HepG2 (cell line): ENCODE data around the gene HABP4. TPM values are rescaled to one million over a fixed set of nuclear protein-coding genes. Genes with fewer than 3 reads are reported as not detected.

Source experiments
- BORCS8-MEF2B ChIP-seq: sonication (generic); formaldehyde crosslinking; IDR thresholded peaks from 2 replicates; pipeline ENCODE4 v1.8.0; 2022; ENCODE audit warnings: mild to moderate bottlenecking, missing genetic modification reagents
- CCAR2 ChIP-seq: fragments of 200-400 bp; formaldehyde crosslinking; optimal IDR thresholded peaks from 2 replicates; pipeline ENCODE3; 2018; ENCODE audit warnings: low read depth, mild to moderate bottlenecking, low read length, moderate library complexity
- HHEX ChIP-seq: IDR thresholded peaks from 2 replicates; pipeline ENCODE4 v1.6.1; 2016; ENCODE audit warnings: control low read depth
- HNRNPK ChIP-seq: fragments of 200-400 bp; formaldehyde crosslinking; IDR thresholded peaks from 2 replicates; pipeline ENCODE4 v1.6.1; 2018; ENCODE audit warnings: low read length, low read depth, moderate library complexity, mild to moderate bottlenecking; ENCODE audit not compliant: poor library complexity, severe bottlenecking
- MIER2 ChIP-seq: IDR thresholded peaks from 2 replicates; pipeline ENCODE4 v1.6.1; 2016; ENCODE audit warnings: missing biosample characterization, missing genetic modification reagents
- MYNN ChIP-seq: sonication (generic); formaldehyde crosslinking; IDR thresholded peaks from 2 replicates; pipeline ENCODE4 v1.4.0; 2020; ENCODE audit warnings: mild to moderate bottlenecking, low read depth, missing genetic modification reagents
- PAF1 ChIP-seq: IDR thresholded peaks from 2 replicates; pipeline ENCODE4 v1.6.1; 2016; ENCODE audit warnings: missing genetic modification reagents, missing compliant biosample characterization
- ZNF17 ChIP-seq: sonication (generic); formaldehyde crosslinking; IDR thresholded peaks from 2 replicates; pipeline ENCODE4 v1.5.0; 2020; ENCODE audit warnings: mild to moderate bottlenecking, missing genetic modification reagents
- ZNF629 ChIP-seq: sonication (generic); formaldehyde crosslinking; conservative IDR thresholded peaks from 2 replicates; pipeline ENCODE4 v1.5.0; 2020; ENCODE audit warnings: missing genetic modification reagents
- ZNF850 ChIP-seq: sonication (generic); formaldehyde crosslinking; conservative IDR thresholded peaks from 2 replicates; pipeline ENCODE4 v1.9.0; 2021; ENCODE audit warnings: mild to moderate bottlenecking, missing genetic modification reagents
- ZSCAN30 ChIP-seq: sonication (generic); formaldehyde crosslinking; IDR thresholded peaks from 2 replicates; pipeline ENCODE4 v1.5.0; 2020; ENCODE audit warnings: mild to moderate bottlenecking, missing genetic modification reagents
- polyA plus RNA-seq, 8 experiments: library from polyadenylated mRNA; depleted of rRNA in 3 of 8; stranded (reverse) in 7 of 8; unstranded in 1 of 8; fragments of >200 nt; fragmentation: Illumina TruSeq in 4 of 8; extraction: Trizol in 4 of 8; gene quantifications; 2 replicates each; pipeline versions ENCODE4 v1.2.1 to v1.2.3, GENCODE V29; 2011 to 2016; ENCODE audit warnings: low read depth in 4 of 8, missing spikeins in 1 of 8, mixed read lengths in 1 of 8; ENCODE audit not compliant: insufficient read depth in 1 of 8
- total RNA-seq, 5 experiments: library from RNA; depleted of rRNA; stranded (reverse); fragments of >200 nt; fragmentation: Illumina TruSeq; extraction: Trizol; gene quantifications; 2 replicates each; pipeline ENCODE4 v1.2.3, GENCODE V29; 2016; ENCODE audit warnings: low read depth in 1 of 5
- TF ChIP-seq, protein P1 (sequence below): sonication (generic); formaldehyde crosslinking; IDR thresholded peaks from 2 replicates; pipeline ENCODE4 v1.9.0; 2022; ENCODE audit warnings: missing genetic modification reagents, mild to moderate bottlenecking, borderline replicate concordance
- TF ChIP-seq, protein P2 (sequence below): sonication (generic); formaldehyde crosslinking; IDR thresholded peaks from 2 replicates; pipeline ENCODE4 v1.5.0; 2020; ENCODE audit warnings: missing genetic modification reagents
- TF ChIP-seq, protein P3 (sequence below): IDR thresholded peaks from 2 replicates; pipeline ENCODE4 v1.4.0; 2020; ENCODE audit warnings: mild to moderate bottlenecking, missing genetic modification reagents
- TF ChIP-seq, protein P4 (sequence below), 2 experiments: sonication (generic) in 1 of 2; formaldehyde crosslinking in 1 of 2; IDR thresholded peaks; 2 replicates each; pipeline versions ENCODE4 v1.4.0 to v1.6.1; 2018 to 2020; ENCODE audit warnings: missing genetic modification reagents in 2 of 2, borderline replicate concordance in 1 of 2, low read depth in 1 of 2, mild to moderate bottlenecking in 1 of 2, missing biosample characterization in 1 of 2

The HABP4 gene
- total and polyA plus RNA-seq, 2 of the 13 experiments (the other 11 are each of a cell fraction or from before 2014, with no cell fraction given) = 14.3 to 26.6 TPM

DNA sequence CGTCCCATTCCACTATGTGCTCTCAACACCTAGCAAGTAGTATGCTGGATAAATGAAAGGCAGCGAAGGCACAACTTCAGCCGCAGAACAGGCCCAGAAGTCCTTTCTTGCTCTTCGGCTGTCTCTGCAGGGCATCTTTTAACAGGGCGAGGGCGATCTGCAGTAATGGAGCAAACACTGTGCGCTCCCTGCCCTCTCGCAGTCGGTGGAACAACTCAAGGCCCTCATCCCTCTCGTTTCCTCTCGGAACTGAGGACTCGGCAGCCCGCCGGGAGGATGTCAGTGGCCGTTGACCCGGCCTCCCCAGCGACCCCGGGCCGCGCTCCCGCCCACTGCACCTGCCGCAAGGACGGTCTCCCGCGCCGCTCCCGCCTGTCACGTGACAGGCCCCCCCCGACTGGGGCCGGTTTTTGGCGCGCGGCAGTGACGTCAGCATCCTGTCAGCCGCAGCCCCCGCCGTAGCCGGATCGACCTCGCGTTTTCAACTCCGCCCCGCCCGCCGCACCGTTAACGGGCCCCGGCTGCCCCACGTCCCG lies 32.9 kb upstream of the HABP4 start (continued):
- TF ChIP-seq, protein P1, sequence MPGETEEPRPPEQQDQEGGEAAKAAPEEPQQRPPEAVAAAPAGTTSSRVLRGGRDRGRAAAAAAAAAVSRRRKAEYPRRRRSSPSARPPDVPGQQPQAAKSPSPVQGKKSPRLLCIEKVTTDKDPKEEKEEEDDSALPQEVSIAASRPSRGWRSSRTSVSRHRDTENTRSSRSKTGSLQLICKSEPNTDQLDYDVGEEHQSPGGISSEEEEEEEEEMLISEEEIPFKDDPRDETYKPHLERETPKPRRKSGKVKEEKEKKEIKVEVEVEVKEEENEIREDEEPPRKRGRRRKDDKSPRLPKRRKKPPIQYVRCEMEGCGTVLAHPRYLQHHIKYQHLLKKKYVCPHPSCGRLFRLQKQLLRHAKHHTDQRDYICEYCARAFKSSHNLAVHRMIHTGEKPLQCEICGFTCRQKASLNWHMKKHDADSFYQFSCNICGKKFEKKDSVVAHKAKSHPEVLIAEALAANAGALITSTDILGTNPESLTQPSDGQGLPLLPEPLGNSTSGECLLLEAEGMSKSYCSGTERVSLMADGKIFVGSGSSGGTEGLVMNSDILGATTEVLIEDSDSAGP (CRISPR knock-in tag) = peak; percentile 57; the same call in 1 of the 2 replicates
- TF ChIP-seq CCAR2 (no peak), MIER2 (CRISPR knock-in tag) (no peak), ZSCAN30 (CRISPR knock-in tag) (no peak), ZNF17 (CRISPR knock-in tag) (no peak), HNRNPK (no peak), HHEX (CRISPR knock-in tag) (no peak), ZNF629 (CRISPR knock-in tag) (0 out of 2 replicates have a peak, but pooled peaks have one; percentile 3), ZNF850 (no peak), MYNN (CRISPR knock-in tag) (0 out of 2 replicates have a peak, but pooled peaks have one; percentile 82), PAF1 (CRISPR knock-in tag) (0 out of 2 replicates have a peak, but pooled peaks have one; percentile 63), BORCS8-MEF2B (CRISPR knock-in tag) (peak; percentile 85; the same call in 1 of the 2 replicates)
- TF ChIP-seq, protein P2, sequence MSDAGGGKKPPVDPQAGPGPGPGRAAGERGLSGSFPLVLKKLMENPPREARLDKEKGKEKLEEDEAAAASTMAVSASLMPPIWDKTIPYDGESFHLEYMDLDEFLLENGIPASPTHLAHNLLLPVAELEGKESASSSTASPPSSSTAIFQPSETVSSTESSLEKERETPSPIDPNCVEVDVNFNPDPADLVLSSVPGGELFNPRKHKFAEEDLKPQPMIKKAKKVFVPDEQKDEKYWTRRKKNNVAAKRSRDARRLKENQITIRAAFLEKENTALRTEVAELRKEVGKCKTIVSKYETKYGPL (CRISPR knock-in tag) = no peak
- TF ChIP-seq, protein P3, sequence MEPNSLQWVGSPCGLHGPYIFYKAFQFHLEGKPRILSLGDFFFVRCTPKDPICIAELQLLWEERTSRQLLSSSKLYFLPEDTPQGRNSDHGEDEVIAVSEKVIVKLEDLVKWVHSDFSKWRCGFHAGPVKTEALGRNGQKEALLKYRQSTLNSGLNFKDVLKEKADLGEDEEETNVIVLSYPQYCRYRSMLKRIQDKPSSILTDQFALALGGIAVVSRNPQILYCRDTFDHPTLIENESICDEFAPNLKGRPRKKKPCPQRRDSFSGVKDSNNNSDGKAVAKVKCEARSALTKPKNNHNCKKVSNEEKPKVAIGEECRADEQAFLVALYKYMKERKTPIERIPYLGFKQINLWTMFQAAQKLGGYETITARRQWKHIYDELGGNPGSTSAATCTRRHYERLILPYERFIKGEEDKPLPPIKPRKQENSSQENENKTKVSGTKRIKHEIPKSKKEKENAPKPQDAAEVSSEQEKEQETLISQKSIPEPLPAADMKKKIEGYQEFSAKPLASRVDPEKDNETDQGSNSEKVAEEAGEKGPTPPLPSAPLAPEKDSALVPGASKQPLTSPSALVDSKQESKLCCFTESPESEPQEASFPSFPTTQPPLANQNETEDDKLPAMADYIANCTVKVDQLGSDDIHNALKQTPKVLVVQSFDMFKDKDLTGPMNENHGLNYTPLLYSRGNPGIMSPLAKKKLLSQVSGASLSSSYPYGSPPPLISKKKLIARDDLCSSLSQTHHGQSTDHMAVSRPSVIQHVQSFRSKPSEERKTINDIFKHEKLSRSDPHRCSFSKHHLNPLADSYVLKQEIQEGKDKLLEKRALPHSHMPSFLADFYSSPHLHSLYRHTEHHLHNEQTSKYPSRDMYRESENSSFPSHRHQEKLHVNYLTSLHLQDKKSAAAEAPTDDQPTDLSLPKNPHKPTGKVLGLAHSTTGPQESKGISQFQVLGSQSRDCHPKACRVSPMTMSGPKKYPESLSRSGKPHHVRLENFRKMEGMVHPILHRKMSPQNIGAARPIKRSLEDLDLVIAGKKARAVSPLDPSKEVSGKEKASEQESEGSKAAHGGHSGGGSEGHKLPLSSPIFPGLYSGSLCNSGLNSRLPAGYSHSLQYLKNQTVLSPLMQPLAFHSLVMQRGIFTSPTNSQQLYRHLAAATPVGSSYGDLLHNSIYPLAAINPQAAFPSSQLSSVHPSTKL (CRISPR knock-in tag) = peak; percentile 84
- TF ChIP-seq, protein P4, sequence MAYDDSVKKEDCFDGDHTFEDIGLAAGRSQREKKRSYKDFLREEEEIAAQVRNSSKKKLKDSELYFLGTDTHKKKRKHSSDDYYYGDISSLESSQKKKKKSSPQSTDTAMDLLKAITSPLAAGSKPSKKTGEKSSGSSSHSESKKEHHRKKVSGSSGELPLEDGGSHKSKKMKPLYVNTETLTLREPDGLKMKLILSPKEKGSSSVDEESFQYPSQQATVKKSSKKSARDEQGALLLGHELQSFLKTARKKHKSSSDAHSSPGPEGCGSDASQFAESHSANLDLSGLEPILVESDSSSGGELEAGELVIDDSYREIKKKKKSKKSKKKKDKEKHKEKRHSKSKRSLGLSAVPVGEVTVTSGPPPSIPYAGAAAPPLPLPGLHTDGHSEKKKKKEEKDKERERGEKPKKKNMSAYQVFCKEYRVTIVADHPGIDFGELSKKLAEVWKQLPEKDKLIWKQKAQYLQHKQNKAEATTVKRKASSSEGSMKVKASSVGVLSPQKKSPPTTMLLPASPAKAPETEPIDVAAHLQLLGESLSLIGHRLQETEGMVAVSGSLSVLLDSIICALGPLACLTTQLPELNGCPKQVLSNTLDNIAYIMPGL (CRISPR knock-in tag; IDR thresholded peaks at IDR 0.05; ENCODE audit: borderline replicate concordance in 1 of 2, low read depth in 1 of 2) = peak; percentile 54 to 77; a peak in 3 of 4 replicates
